NCI-H2196 (cell line): ENCODE data around the gene DHRSX.
"Not testable (repeated sequence)": the region's sequence is repeated elsewhere in the genome, so short reads cannot be mapped to it uniquely, and the experiment has no call there.

Source experiments
- DNase-seq: peaks from one replicate; lab custom pipeline; 2025; ENCODE audit not compliant: unreplicated experiment; lab: John Stamatoyannopoulos, UW

Gene DHRSX

DNA sequence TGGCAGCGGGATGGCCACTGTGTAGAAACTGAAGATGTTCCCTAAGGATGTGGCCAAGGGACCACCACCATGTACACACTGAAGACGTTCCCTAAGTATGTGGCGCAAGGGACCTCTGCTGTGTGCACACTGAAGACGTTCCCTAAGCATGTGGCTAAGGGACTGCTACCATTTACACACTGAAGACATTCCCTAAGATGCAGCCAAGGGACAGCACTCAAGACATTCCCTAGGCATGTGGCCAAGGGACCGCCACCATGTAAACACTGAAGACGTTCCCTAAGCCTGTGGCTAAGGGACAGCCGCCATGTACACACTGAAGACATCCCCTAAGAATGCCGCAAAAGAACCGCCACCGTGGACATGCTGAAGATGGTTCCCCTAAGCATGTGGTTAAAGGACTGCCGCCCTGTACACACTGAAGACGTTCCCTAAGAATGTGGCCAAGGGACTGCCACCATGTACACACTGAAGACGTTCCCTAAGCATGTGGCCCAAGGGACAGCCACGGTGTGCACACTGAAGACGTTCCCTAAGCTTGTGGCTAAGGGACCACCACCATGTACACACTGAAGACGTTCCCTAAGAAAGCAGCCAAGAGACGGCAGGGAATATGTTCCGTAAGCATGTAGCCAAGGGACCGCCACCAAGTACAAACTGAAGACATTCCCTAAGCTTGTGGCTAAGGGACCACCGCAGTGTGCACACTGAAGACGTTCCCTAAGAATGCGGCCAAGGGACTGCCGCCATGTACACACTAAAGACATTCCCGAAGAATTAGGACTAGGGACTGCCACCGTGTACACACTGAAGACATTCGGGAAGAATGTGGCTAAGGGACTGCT is 43.3 kb downstream of the DHRSX start:
- DNase-seq, result no peak

DNA sequence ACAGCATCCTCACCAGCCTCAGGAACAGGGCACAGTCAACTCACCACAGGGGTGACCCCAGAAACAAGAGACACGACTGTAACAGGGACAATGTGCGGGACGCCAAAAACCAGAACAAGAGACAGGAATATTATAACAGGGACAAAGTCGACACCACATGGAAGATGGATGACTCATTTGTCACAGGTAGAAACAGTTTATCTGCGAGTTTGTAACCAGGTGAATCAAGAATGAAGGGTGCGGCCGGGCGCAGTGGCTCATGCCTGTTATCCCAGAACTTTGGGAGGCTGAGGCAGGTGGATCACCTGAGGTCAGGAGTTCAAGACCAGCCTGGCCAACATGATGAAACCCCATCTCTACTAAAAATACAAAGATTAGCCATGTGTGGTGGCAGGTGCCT is 44.7 kb downstream of the DHRSX start:
- not testable (repeated sequence) for DNase-seq

DNA sequence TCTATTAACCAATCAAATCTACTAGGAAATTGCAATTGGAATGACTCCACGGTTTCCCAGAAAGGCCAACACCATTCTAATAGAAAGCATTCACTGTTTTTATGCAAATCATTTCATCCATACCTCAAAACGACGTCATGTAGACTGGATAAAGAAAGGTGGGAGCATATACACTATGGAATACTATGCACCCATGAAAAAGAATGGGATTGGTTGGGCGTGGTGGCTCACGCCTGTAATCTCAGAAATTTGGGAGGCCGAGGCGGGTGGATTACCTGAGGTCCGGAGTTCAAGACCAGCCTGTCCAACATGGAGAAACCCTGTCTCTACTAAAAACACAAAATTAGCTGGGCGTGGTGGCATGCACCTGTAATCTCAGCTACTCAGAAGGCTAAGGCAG is 46.2 kb downstream of the DHRSX start:
- DNase-seq, result not testable (repeated sequence)

DNA sequence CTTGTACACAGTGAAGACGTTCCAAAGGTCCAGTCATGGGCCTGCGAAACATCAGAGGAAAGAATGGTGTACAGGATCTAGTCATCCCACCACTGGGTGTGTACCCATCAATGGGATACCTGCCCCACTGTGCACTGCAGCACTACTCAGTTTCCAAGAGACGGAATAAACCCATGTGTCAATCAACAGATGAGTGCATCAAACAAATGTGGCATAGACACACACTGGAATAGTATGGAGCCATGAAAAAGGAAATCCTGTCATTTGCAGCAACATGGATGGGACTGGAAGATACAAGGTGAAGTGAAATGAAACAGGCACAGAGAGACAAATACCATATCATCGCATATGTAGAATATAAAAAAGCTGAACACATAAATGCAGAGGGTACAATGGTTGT is 48.0 kb downstream of the DHRSX start:
- no peak for DNase-seq

DNA sequence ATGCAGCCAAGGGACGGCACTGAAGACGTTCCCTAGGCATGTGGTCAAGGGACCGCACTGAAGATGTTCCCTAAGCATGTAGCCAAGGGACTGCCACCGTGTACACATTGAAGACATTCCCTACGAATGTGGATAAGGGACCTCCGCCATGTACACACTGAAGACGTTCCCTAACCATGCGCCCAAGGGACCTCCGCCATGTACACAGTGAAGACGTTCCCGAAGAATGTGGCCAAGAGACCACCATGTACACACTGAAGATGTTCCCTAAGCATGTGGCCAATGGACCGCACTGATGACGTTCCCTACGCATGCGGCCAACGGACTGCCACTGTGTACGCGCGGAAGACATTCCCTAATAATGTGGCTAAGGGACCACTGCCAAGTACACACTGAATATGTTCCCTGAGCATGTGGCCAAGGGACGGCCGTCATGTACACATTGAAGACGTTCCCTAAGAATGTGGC is 48.4 kb downstream of the DHRSX start:
- no peak for DNase-seq

DNA sequence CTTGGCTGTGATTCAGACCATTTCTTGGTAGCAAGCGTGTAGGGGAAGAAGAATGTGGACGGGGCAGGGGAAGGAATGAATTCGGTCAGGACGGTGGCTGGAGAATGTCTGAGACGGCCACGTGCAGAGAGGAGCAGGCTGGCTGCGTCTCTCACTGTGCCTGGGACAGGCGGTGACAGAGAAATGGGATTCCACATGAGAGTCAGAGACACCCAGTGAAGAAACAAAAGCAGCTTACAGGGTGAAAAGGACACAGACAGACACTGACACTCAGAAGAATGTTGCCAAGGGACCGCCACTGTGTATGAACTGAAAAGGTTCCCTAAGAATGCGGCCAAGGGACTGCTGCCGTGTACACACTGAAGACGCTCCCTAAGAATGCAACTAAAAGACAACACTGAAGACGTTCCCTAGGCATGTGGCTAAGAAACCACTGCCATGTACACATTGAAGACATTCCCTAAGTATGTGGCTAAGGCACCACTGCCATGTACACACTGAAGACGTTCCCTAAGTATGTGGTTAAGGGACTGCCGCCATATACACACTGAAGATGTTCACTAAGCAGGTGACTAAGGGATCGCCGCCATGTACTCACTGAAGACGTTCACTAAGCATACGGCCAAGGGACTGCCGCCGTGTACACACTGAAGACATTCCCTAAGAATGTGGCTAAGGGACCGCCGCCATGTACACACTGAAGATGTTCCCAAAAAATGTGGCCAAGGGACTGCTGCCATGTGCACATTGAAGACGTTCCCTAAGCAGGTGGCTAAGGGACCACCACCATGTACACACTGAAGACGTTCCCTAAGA is 49.1 kb downstream of the DHRSX start:
- DNase-seq, result no peak

DNA sequence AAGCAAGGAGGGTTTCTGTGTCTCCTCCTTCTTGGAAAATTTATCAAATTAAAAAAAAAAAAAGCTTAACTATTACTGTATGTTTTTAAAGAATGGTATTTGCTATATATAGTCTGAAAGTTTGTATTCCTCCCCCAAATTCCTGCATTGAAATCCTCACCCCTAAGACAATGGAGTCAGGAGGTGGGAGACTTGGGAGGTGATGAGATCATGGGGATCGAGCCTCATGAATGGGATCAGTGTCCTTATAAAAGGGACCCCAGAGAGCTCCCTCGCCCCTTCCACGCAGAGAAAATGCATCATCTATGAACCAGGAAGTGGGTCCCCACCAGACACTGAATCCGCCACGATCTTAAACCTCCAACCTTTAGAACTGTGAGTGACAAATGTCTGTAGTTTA is 50.1 kb downstream of the DHRSX start:
- DNase-seq, result no peak

DNA sequence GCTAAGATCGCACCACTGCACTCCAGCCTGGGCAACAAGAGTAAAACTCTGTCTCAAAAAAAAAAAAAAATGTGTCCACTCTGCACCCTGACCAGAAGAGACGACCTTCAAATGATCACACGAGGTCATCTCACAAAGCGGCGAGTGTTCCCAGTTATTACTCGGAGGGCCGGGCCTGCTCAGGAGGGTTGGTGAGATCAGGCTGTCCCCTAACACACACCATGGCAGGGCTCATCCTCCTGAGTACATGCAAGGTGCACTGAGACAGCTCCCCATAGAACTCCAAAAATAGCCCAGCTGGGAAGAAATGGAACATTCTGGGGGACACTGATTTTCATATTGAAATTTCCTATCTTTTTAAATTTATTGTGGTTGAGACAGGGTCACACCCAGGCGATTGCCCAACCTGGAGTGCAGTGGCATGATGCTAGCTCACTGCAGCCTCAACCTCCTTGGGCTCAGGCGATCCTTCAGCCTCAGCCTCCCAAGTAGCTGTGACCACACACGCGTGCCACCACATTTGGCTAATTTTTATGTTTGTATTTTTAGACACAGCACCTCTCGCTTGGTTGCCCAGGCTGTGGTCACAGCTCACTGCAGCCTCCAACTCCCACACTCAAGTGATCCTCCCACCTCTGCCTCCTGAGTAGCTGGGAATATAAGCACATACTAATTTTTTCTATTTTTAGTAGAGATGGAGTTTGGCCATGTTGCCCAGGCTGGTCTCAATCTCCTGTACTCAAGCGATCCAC is 51.5 kb downstream of the DHRSX start:
- DNase-seq, result no peak

DNA sequence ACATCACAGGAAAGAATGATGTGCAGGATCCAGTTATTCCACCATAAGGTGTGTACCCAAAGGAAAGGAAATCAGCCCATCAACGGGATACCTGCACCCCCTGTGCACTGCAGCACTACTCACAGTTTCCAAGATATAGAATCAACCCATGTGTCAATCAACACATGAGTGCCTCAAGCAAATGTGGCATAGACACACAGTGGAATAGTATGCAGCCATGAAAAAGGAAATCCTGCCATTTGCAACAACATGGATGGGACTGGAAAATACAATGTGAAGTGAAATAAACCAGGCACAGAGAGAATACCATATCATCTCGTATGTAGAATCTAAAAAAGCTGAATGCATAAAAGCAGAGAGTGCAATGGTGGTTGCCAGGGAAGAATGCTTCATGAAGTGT is 53.3 kb downstream of the DHRSX start:
- DNase-seq, result no peak

DNA sequence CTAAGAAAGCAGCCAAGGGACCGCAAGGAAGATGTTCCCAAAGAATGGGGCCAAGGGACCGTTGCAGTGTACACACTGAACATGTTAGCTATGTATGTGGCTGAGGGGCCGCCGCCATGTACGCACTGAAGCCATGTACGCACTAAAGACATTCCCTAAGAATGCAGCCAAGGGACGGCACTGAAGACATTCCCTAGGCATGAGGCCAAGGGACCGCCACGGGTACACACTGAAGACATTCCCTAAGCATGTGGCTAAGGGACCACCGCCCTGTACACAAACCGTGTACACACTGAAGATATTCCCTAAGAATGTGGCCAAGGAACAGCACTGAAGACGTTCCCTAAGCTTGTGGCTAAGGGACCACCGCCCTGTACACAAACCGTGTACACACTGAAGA is 54.0 kb downstream of the DHRSX start:
- DNase-seq, result no peak

DNA sequence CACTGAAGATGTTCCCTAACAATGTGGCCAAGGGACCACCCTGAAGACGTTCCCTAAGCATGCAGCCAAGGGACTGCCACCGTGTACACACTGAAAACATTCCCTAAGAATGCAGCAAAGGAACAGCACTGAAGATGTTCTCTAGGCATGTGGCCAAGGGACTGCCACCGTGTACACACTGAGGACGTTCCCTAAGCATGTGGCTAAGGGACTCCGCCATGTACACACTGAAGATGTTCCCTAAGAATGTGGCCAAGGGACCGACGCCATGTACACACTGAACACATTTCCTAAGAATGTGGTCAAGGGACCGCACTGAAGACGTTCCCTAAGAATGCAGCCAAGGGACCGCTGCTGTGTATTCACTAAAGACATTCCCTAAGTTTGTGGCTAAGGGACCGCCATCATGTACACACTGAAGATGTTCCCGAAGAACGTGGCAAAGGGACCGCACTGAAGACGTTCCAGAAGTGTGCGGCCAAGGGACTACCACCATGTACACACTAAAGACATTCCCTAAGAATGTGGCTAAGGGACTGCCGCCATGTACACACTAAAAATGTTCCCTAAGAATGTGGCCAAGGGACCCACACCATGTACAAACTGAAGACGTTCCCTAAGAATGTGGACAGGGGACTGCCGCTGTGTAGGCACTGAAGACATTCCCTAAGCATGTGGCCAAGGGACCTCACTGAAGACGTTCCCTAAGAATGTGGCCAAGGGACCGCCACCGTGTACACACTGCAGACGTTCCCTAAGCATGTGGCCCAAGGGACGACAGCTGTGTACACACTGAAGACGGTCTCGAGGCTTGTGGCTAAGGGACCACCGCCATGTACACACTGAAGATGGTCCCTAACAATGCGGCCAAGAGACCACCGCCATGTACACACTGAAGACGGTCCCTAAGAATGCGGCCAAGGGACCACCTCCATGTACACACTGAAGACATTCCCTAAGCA is 54.8 kb downstream of the DHRSX start:
- no peak for DNase-seq

DNA sequence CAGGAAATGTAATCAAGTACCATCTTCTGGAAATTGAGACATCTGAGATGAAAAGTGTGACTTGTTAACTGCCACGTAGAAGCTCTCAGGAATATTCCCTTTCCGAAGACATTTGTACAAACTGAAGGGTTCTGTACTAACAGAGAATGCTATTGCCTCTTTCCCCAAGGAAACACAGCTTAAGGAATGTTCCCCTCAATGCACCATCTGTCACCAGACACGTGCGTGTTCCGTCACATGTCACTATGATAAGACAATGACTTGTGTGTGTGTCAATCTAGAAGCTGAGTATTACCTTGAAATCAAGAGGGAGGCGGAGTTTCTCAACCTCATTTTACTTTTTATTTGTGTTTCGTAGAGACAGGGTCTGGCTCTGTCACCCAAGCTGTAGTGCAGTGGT is 58.1 kb downstream of the DHRSX start:
- DNase-seq, result no peak

DNA sequence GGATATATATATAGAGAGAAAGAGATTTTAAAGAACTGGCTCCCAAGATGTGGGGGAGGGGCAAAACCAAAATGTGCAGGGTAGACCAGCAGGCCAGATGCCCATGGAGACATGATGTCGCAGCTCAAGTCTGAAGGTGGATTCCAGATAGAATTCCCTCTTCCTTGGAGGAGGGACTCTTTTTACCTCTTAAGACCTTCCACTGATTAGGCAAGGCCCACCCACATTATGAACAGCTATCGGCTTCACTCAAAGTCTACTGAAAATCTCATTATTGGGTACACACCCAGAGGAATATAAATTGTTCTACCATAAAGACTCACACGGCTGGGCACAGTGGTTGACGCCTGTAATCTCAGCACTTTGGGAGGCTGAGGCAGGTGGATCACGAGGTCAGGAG is 59.3 kb downstream of the DHRSX start:
- DNase-seq, result no peak

DNA sequence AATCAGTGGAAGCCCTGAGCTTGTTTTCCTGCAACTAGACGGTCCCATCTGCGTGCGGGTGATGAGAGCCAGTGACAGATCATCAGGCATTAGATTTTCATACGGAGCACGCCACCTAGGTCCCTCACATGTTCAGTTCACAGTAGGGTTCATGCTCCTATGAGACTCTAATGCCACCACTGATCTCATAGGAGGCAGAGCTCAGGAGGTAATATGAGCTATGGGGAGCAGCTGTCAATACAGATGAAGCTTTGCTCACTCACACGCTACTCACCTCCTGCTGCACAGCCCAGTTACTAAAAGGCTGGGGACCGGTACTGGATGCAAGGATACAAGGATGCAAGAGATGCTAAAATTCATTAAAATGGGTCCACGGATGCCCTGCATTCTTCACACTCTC is 61.2 kb downstream of the DHRSX start:
- DNase-seq, result no peak

DNA sequence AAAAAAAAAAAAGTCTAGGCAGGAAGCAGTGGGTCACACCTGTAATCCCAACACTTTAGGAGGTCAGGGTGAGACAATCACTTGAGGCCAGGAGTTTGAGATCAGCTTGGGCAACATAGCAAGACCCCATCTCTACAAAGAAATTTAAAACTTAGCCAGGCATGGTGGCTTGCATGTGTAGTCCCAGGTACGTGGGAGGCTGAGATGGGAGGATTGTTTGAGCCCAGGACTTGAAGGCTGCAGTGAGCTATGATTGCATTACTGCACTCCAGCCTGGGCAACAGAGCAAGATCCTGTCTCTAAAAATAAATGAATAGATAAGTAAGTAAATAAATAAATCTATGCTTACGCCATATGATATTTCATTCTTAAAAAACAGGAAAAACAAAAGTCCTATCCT is 65.3 kb downstream of the DHRSX start:
- DNase-seq, result no peak

DNA sequence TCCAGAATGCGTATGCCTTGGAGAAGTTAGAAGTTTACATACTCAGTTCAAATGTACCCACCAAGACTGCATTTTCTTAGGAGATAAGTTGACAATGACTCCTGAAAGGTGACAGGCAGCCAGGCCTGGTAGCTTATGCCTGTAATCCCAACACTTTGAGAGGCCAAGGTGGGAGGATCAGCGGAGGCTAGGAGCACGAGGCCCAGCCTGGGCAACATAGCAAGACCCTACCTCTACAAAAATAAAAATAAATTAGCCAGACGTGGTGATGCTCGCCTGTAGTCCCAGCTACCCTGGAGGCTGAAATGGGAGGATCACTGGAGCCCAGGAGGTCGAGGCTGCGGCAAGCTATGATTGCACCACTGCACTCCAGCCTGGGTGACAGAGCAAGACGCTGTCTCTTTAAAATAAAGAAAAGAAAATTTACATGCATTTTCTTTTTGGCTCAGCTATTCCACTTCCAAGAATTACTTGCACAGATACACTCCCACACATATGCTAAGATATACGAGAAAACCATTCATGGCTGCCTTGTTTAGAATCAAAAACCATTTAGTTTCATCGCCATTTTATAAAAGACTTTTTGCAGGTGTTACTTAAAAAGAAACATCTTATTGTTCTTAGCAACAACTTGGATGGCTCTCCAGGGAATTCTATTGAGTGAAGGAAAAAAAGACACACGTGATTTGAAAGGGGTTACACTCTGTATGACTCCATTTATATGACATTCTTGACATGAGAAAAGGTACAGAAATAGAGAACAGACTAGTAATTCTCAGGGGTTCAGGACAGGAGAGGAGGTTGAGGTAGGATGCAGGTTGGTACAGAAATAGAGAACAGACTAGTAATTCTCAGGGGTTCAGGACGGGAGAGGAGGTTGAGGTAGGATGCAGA is 66.3 kb downstream of the DHRSX start:
- no peak for DNase-seq

DNA sequence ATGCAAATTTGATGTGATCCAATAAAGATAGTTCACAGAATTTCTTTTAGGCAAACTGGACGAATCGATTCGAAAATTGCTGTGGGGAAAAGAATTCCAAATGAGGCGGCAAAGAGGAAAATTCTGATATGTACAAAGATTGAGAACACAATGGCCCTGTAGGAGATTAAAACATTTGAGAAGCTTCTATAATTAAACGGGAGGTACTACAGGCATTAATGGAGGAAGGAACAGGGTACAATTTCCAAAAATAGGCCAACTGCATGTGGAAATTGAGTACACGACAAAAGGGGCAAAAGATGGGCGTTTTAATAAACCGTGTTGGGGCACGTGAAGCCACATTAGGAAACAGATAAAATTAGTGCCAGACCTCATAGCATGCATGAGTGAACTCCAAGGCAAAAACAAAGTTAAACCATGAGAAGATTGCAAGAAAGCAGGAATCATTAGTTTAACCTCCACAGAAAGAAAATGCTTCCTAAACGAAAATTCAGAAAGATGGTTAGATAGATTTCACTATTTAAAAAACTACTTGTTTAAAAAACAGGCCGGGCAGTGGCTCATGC is 68.4 kb downstream of the DHRSX start:
- no peak for DNase-seq

DNA sequence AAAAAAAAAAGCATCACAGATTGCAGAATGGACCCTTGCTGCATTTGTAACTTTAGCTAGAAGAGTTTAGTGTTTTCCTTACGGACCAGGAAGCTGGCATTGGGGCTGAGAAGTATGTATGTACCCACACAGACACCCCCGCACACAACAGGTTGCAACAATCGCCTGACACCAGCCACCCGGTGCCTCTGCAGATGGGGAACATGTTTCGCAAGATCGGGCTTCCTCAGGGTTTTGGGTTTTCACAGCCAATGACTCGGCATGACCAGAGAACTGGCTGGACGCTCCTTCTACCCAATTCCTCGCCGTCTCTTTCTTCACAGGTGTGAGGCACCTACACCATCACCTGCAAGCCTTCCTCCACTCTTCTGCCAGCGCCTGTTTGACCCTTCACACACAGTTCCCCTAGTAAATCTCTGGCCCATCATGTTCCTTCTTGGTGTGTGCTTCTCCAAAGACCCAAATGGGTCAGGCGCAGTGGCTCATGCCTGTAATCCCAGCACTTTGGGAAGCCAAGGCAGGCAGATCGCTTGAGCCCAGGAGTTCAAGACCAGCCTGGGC is 70.4 kb downstream of the DHRSX start:
- no peak for DNase-seq

DNA sequence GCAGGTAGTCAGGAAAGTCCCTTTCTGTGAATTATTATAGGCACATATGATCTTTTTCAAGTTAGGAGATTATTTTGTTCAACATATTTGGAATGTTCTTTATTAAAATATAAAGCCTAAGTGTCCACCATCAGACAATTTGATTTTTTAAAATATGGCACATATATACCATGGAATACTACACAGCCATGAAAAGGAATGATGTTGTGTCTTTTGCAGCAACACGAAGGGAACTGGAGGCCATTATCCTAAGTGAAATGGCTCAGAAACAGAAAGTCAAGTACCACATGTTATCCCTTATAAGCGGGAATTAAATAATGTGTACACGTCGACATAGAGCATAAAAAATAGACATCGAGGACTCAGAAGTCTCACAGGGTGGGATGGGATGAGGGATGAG is 73.0 kb downstream of the DHRSX start:
- DNase-seq, result no peak
